Activated CD4-positive, alpha-beta T cell treated with anti-CD3 and anti-CD28 coated beads, Interleukin-2, Interleukin-4, amounts not matched to agents 100 ng/mL and 50 ng/mL, durations not matched to agents 16 hours and 8 hours (primary cell): ENCODE measurements around the gene SPP2.

Source experiments
- DNase-seq: peaks from one replicate; pipeline ENCODE4 v3.0.0-alpha.2; 2020; ENCODE audit warnings: low spot score

Gene SPP2

GRCh38 chr2:234038076-234038802 lies 12.3 kb upstream of the SPP2 start:
- DNase-seq = no peak

- DNase-seq = no peak
Measured at GRCh38 chr2:234044157-234044556, 6.3 kb upstream of the SPP2 start.

DNA sequence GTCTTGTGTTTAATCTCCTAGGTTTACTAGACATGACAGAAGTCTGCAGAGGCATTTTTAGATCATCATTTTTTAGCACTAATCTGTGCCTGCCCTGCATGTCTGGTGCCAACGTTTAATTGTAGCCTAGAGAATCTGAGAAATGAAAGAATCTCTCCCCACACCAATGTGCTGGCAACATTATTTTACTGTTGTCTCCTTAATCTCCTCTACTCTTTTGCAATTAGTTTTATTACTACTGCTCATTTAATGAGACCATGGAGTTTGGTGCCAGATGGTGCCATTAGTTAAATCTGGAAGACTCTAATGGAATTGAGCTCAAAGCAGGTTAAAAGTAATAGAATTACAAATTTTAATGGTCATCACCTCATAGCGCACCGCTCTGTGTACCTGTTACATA lies 4.0 kb upstream of the SPP2 start:
- no peak for DNase-seq

- DNase-seq = no peak
Measured at GRCh38 chr2:234047361-234047760, 3.1 kb upstream of the SPP2 start.

GRCh38 chr2:234048049-234048448 lies 2.5 kb upstream of the SPP2 start:
- DNase-seq = no peak

DNA sequence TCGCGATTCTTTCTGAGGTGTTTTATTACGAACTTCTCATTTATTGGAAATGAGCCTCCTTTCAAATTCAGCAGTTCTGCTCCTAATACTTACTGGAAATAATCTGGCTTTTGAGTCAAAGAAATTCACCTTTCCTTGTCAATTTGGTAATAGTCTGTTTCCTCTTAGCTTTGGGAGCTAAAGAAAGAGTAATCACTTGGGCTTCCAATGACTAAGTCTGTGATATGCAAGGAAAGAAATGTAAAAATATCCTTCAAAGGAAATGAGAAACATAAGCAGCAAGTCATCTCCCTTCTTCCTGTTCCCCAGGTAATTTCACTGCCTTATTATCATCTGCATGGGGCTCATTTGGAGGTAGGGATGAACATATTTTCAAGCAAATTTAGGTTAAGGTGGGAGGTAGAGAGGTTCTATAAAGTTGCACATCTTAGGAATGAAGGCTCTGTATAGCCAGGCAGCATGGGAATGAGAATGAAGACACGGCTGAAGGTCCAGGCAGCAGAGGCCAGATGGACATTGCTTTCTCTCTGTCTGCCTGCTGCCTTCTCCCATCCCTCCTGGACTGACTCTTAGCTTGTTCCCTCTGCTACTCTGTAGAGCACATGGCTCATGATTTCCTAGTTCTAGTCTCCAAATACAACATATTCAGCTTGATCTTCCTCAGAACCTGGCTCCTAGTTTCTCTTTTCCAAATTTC lies 1.0 kb downstream of the SPP2 start:
- DNase-seq = no peak

DNA sequence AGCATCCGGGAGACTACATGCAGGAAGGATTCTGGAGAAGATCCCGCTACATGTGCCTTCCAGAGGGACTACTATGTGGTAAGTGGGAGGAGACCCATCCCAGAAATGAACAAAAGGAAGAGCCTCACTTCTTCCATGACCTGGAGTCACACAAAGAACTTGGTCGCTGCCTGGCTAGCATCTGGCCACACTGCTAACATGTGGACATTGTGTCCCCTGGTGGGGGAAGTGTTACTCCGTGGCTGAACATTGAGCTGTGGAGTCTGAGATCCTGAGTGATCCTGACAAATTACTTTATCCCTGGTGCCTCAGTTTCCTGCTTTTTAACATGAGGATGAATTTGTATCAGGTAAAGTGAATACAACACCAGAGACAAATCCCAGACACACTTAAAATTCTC lies 8.4 kb downstream of the SPP2 start:
- DNase-seq = no peak

GRCh38 chr2:234060236-234060635 lies 9.7 kb downstream of the SPP2 start:
- no peak for DNase-seq

DNA sequence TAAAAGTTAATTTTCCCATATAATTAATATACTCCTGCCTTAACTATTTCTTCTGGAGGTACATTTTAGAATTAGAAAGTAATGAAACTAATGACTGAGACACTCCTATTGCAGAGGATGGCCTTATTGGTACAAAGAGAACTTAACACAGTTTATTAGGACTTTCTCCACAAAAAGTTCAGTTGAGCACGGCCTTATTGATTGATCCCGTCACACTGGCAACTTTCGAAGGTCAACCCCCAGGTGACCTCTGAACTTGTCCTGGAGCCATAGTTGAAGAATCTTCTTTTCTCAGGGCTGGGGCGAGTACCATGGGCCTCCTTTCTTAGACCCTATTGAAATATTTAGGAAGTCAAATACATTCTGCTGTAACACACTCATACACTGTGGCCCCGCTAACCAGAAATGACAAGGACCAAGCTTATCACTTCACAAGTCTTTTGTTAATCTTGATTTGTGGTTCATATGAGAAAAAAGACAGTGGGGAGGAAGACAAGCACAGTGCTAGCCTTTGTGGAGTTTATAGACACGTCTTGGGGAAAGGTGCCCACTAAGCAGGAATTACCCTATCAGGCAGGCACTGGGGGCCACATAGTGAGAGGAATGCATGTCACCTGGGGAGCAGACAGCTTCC lies 11.2 kb downstream of the SPP2 start:
- no peak for DNase-seq

DNA sequence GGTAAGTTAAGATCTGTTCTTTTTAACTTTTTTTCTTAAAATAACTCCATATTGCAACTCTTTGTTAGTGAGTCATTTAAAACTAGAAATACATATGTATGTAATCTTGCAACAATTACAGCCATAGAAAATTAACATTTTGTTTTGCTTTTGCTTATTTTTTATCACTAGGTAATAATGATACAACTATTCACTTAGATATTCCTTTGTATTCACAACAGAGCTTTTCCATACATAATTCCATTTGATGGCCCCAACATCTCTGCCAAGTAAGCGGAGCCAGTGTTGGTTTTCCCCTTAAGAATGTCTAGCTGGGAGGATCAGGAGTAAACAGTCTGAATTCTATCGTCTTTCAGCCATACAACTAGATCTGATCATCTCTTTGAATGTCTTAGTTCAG lies 16.1 kb downstream of the SPP2 start:
- DNase-seq = no peak

DNA sequence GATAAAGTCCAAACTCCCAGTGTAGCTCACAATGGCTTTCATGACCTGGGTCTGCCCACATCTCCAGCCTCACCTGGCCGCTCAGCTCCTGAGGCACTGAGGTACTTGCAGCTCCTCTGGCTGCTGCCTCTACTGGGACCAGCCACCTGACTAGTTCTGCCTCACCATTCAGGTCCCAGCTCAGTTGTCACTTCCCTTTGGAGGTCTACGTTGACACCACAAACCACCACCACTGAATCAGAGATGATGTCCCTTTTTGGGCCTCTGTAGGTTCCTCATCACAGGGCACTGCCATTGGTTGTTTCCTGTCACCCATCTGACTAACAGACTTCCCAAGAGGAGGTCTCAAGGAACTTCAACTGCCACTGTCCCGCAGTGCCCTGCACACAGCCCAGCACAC lies 21.2 kb downstream of the SPP2 start:
- peak; percentile 4 for DNase-seq

DNA sequence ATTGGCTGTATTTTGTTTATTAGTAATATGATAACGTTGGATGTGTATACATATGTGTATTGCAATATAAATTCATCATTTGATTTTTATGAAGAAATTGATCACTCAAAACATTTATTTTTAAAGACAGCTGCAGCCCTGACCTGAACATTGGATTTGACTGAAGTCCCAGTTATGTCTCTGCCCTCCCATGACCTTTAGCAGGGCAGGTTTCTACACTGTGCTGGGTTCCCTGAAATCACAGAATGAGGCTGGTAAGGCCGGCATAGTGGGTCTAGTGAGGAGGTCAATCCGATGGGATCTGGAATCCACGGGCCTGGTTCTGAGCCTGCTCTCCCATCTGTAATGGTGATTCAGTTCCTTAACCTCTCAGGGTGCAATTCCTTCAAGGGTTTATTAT lies 22.0 kb downstream of the SPP2 start:
- DNase-seq = no peak

DNA sequence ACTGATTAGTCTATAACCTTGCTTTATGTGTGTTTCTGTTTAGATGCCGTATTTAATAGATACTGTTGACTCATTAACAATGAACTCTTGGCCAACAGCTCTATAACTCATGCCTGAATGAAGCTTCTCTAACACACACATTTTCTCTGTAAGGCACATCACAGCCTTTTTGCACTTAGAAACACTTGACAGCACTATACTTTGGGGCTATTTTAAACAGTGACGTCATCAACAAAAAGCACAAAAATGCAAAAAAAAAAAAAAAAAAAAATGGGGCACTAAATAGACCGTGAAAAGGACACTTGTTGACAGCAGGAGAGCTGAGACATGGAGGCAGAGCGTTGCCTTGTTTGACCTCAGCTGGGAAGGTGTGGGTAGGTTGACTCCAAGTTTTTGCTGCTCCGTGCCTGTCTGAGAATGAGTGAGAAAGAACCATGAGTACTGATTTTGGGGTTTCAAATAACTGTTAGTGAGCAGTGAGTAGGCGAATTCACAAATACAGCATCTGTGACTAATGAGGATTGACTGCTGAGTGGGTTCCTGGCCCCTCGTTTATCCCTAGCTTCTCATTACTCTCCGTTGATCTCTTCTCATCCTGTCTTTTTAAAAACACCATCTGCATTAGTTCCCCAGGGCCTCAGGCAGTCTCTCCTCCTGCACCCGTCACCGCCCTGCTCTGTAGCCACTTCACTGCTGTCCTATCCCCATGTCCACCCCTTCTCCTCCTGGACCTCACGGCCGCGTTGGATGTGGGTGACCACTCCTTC lies 24.4 kb downstream of the SPP2 start:
- DNase-seq = no peak

GRCh38 chr2:234075518-234075915 lies 25.0 kb downstream of the SPP2 start:
- DNase-seq = no peak

- DNase-seq = no peak
Measured at GRCh38 chr2:234075947-234076346, 25.4 kb downstream of the SPP2 start.

GRCh38 chr2:234076451-234076850 lies 25.9 kb downstream of the SPP2 start:
- no peak for DNase-seq

- no peak for DNase-seq
Measured at GRCh38 chr2:234078129-234078528, 27.6 kb downstream of the SPP2 start.

DNA sequence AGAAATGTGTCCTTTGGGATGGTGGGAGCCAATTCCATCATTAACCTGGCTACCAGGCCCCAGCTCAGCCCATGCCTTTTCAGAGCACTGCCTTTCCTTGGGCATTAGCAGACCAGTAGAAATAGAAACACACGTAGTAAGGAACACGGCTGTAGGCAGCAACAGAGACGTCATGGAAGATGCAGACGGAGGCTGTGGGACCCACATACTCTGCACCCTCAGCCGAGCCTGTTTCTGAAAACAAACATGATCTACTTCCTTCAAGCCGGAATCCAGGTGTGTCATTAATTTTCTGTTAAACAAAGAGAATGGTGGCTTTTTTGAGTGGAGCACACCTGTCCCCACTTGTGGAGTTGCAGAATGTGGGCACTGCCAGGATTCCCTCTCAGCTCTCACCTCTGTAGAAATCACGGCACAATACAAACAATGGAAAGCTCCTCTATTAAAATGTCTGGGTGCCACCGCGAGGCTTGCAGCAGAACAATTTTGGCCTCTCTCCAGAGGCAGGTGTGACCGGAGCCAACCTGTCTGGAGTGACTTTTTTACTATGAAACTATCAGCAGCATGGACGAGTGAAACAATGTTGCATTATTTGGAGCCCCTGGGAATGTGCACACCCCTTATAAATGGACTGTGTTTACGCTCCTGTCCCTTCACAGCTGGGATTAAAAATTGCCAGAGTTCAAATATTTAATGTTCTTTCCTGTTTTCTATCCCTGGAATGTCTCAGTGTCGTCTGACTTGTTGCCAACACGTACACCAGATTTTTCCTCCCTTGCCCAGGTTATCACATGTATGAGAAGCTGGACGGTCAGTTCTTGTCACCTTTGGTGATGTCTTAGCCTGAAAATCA lies 31.7 kb downstream of the SPP2 start:
- no peak for DNase-seq

GRCh38 chr2:234083572-234084348 lies 33.3 kb downstream of the SPP2 start:
- DNase-seq = no peak

GRCh38 chr2:234091432-234091879 lies 41.0 kb downstream of the SPP2 start:
- DNase-seq = no peak

DNA sequence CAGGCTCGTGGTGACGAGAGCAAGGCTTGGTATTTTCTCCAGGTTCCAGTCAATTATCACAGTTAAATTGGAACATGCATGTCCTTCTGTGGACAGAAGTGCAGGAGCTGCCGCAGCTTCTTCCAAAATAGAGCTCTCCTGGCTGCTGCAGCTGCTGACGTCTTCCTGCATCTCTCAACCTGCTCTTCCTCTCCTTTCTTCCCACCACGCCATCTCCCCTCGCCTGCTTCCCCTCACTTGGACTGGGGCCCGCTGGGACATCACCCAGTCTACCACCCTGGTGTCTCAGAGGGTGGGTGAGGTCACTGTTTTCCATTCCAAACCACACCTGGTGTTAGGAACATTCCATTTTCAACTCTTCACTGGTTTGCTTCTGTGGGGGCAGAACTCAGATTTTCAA lies 41.4 kb downstream of the SPP2 start:
- no peak for DNase-seq
